GM12872 (cell line): ENCODE results near the gene JOSD2.

Experiments used
- TF ChIP-seq, protein P1 (sequence below): IDR thresholded peaks from 3 replicates; pipeline ENCODE4 v1.5.1; 2011; ENCODE audit warnings: low read depth, mild to moderate bottlenecking, low read length, moderate library complexity; ENCODE audit not compliant: insufficient read depth

Gene JOSD2, protein sequence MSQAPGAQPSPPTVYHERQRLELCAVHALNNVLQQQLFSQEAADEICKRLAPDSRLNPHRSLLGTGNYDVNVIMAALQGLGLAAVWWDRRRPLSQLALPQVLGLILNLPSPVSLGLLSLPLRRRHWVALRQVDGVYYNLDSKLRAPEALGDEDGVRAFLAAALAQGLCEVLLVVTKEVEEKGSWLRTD

DNA sequence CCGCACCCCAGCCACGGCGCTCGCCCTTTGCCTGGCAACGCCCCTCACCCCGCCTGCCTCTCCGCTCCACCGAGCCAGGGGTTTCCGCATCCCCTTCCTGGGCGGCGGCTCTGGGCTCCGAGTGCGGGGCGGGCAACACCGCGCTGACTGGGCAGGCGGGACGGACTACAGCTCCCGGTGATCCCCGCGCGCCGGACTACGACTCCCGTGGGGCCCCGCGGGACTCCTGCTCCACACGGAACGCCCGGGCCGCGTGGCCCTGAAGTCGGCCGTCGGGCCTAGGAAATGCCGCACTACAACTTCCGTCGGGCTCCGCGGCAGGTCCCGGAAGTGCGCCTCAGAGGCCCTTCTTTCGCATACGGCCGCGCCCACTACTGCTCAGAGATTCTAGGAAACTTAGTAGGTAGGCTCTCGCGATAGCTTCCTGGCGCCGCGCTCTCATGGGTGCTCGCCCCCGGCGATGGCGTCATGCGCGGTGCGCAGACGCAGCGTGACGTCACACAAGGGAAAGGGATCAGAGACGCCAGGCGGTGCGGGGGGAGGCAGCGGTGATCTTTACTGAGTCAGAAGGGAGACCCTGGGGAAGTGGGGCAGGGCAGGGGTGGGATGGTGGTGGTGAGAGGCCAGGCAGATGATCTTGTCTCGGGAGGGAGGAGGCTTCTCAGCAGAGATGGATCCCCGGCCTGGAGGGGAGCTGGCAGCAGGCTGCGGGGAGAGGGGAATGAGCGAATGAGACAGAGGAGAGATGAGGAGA, at the start of gene JOSD2:
Gene JOSD2 (minus strand): TSS at position 123 of the 754 bp plus-strand sequence. CDS start 760 bp downstream, outside the sequence.
- TF ChIP-seq, protein P1, sequence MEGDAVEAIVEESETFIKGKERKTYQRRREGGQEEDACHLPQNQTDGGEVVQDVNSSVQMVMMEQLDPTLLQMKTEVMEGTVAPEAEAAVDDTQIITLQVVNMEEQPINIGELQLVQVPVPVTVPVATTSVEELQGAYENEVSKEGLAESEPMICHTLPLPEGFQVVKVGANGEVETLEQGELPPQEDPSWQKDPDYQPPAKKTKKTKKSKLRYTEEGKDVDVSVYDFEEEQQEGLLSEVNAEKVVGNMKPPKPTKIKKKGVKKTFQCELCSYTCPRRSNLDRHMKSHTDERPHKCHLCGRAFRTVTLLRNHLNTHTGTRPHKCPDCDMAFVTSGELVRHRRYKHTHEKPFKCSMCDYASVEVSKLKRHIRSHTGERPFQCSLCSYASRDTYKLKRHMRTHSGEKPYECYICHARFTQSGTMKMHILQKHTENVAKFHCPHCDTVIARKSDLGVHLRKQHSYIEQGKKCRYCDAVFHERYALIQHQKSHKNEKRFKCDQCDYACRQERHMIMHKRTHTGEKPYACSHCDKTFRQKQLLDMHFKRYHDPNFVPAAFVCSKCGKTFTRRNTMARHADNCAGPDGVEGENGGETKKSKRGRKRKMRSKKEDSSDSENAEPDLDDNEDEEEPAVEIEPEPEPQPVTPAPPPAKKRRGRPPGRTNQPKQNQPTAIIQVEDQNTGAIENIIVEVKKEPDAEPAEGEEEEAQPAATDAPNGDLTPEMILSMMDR = no peak

DNA sequence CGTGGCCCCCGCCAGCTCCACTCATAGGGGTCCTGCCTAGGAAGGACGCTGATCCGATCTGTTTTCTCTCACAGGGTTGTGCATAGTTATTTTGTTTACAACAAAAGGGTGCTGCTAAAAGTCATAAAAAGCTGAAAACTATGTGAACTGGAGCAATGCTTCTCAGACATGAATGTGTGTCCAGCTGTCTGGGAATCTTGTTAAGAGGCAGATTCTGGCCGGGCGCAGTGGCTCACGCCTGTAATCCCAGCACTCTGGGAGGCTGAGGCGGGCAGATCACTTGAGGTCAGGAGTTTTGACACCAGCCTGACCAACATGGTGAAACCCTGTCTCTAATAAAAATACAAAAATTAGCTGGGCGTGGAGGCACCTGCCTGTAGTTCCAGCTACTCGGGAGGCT, 48.6 kb upstream of the JOSD2 start:
- TF ChIP-seq, protein P1 = no peak

DNA sequence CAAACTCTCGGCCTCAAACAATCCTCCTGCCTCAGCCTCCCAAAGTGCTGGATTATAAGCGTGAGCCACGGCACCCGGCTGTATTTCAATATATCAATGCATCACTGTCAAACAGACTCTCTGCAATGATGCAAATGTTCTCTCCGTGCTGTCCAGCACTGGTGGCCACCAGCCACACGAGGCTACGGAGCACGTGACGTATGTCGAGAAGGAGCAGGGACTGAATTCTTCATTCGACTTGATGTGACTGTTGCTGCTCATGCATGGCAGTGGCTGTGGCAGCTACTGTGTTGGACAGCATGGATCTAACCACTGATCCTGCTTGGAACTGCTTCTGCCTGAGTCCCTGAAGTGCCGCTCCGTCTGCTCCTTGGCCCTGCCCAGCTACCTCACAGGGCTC, 47.5 kb upstream of the JOSD2 start:
- TF ChIP-seq, protein P1 = no peak

DNA sequence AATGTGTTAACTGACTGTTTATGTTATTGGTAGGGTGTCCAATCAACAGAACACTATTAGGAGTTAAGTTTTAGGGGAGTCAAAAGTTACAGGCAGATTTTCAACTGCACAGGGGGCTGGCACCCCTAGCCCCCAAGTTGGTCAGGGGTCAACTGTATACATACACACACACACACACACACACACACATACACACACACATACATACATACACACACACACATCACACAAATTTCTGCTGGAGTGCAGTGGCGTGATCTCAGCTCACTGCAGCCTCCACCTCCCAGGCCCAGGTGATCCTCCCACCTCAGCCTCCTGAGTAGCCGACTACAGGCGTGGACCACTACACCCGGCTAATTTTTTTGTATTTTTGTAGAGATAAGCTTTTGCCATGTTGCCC, 47.0 kb upstream of the JOSD2 start:
- TF ChIP-seq, protein P1 = no peak

DNA sequence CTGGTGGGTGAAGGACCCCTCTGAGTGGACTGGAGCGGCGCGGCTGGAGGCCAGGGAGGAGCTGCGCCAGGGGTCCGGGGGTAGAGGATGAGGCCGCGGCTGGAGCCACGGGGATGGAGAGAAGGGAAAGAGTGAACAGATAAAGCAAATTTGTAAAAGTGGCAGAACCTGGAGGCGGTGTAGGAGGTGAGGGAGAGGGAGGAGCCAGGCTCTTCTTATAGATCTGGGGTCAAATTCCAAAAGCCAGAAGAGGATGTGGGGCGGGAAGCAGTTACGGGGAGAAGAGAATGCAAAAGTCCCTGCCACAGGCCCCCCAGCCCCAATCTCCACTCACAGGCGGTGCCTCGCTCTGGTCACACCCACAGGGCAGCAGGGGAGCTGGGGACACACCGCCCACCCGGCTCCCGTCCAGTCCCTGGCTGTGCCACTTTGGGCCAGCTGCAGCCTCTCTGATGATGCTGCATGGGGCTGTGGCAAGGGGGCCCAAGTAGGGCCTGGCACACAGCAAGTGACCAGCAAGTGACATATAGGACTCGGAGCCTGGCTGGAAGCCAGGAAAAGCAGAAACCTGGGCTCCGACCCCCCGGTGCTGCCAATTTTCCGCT, 46.1 kb upstream of the JOSD2 start:
- TF ChIP-seq, protein P1 = no peak

DNA sequence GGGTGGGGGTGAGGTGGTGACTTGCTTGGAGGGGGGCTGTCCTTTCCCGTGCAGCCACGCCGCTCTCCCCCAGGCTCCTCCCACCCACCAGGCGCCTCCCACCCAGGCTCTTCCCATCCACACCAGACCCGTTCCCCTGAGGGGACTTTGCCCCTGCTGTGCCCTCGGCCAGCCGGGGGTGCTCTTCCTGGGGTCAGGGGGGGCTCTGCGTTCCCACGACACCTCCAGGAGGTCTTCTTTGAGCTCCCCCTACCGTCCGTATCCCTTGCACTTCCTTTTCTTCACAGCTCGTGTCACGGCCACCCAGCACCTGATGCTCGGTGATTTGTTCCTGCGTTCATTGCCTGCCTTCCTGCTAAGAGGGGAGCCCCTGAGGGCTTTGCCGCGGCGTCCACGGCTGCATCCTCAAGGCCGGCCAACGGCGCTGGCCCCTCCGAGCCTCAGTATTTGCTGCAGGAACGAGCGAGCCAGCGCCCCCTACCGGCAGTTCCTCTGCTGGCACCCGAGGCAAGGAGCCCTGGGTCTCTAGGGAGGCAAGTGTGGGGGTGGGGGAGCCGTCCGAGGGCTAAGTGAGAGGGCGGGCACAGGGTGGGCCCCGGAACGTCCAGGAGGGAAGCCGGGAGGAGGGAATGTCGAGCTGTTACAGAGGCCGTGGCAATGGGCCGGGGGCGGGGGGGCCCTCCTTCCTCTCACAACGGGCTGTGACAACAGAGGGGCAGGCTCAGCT, 45.5 kb upstream of the JOSD2 start:
- TF ChIP-seq, protein P1 = peak; percentile 87
